CD4-positive, alpha-beta memory T cell (primary cell): ENCODE data around the gene FOXB1. TPM values are rescaled to one million over a fixed set of nuclear protein-coding genes. Genes with fewer than 3 reads are reported as not detected.

ENCODE experiments used
- CTCF ChIA-PET: fragments of 350-600 bp; sonication (Branson Sonifier 250); formaldehyde crosslinking; loops from one replicate; lab custom pipeline; 2021; ENCODE audit warnings: inconsistent platforms; ENCODE audit not compliant: partially characterized antibody; lab: Charles Lee
- POLR2A ChIA-PET: fragments of 350-600 bp; sonication (Branson Sonifier 250); formaldehyde crosslinking; loops from one replicate; lab custom pipeline; 2021; ENCODE audit not compliant: partially characterized antibody; lab: Charles Lee
- DNase-seq, 5 donors: peaks; one replicate each; pipeline versions ENCODE4 v3.0.0 to v3.0.0-alpha.2; 2020 to 2022; ENCODE audit warnings: mixed read lengths in 1 of 5
- H3K27ac ChIP-seq: one replicate; pipeline ENCODE4 v1.7.0; 2013; ENCODE audit warnings: low read depth, low read length
- H3K27me3 ChIP-seq: 2 replicates; pipeline ENCODE4 v1.7.0; 2013; ENCODE audit warnings: mild to moderate bottlenecking, low read length, moderate library complexity; ENCODE audit not compliant: insufficient read depth
- H3K36me3 ChIP-seq: 2 replicates; pipeline ENCODE4 v1.7.0; 2013; ENCODE audit warnings: mild to moderate bottlenecking, low read length, moderate library complexity; ENCODE audit not compliant: insufficient read depth
- H3K4me1 ChIP-seq: 2 replicates; pipeline ENCODE4 v1.7.0; 2013; ENCODE audit warnings: mild to moderate bottlenecking, low read length, moderate library complexity; ENCODE audit not compliant: insufficient read depth
- H3K4me3 ChIP-seq, 2 donors: one replicate each; pipeline ENCODE4 v1.7.0; 2013; ENCODE audit warnings: low read length in 2 of 2, mild to moderate bottlenecking in 1 of 2
- H3K9me3 ChIP-seq, 2 donors: one replicate each; pipeline ENCODE4 v1.7.0; 2013; ENCODE audit warnings: low read length in 2 of 2, control low read depth in 1 of 2; ENCODE audit not compliant: control insufficient read depth in 1 of 2
- H3K27ac Mint-ChIP-seq, 7 donors: one replicate each; pipeline ENCODE4 v1.8.0; 2020 to 2021; ENCODE audit warnings: mixed read lengths in 7 of 7, mild to moderate bottlenecking in 6 of 7, inconsistent platforms in 3 of 7, moderate library complexity in 3 of 7
- H3K27me3 Mint-ChIP-seq, 2 donors: one replicate each; pipeline ENCODE4 v1.8.0; 2020 to 2021; ENCODE audit warnings: mixed read lengths in 2 of 2
- H3K36me3 Mint-ChIP-seq, 2 donors: one replicate each; pipeline ENCODE4 v1.8.0; 2020 to 2021; ENCODE audit warnings: mixed read lengths in 2 of 2, inconsistent platforms in 1 of 2, mild to moderate bottlenecking in 1 of 2
- H3K4me1 Mint-ChIP-seq, 4 donors: one replicate each; pipeline ENCODE4 v1.8.0; 2020 to 2021; ENCODE audit warnings: mixed read lengths in 4 of 4, mild to moderate bottlenecking in 1 of 4
- H3K4me3 Mint-ChIP-seq, 8 donors: one replicate each; pipeline ENCODE4 v1.8.0; 2020 to 2021; ENCODE audit warnings: mixed read lengths in 8 of 8, mild to moderate bottlenecking in 7 of 8, moderate library complexity in 6 of 8, inconsistent platforms in 3 of 8
- H3K9me3 Mint-ChIP-seq, 8 donors: one replicate each; pipeline ENCODE4 v1.8.0; 2020 to 2021; ENCODE audit warnings: mixed read lengths in 8 of 8, mild to moderate bottlenecking in 5 of 8, inconsistent platforms in 3 of 8, moderate library complexity in 1 of 8
- intact Hi-C: fragments of 100-400 bp; cut with micrococcal nuclease; formaldehyde crosslinking; loops from one replicate; pipeline ENCODE4 v1.15.1; 2023
- polyA plus RNA-seq, 2 donors: library from polyadenylated mRNA; unstranded; fragments of 300-500 nt; fragmentation: Illumina TruSeq; gene quantifications; one replicate each; pipeline ENCODE4 v1.2.3, GENCODE V29; 2021
- total RNA-seq, 2 experiments: library from RNA; stranded (reverse); gene quantifications; one replicate each; pipeline ENCODE4 v1.2.3, GENCODE V29; 2021

Gene FOXB1
- total and polyA plus RNA-seq, 4 experiments from 2014 or later: 0.14 TPM; not detected in 2

DNA sequence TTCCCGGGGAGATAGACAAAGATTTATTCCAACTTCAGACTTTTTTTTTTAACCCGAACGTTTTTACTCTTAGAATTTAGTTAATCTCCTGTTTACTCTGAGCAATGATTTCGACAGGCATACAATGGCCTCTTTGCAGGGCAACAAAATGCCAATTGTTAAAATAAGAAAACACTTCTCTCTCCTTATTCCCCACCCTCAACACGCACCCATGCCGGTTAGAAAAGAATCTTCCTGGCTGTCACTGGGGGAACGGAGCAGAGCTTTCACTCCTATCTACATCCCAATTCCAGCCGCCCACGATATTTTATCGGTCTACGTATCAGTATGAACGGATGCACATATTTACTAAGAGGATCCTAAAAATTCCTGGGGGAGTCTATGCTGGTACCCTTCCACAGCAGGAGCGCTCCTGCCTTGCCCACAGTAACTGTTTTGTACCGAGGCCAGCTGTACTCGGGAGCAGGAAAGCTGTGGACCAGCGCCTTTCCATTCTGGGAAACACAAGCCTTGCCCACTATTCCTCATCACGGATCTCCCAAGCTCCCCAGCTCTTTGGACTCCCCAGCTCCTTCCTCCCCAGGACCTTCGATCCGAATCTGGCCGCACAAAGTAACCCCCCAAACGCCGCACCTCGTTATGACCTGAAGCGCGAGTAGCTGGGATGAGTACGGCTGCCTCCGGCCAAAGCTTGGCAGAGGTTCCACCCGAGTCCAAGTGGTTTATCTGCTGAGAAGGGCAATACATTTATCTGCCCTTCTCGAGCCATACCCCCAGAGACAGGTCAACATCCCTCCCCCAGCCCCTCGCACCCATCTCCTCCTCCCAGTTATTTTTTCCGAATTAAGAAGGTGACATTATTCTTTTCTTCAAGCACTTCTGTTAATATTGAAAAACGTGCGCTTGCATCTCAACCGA lies 2.2 kb upstream of the FOXB1 start:
- no peaks in the 10 kb centered on the region for H3K9me3 ChIP-seq
- H3K27me3 Mint-ChIP-seq: peaks cover 74 to 84% of the 10 kb centered on the region in 2 donors
- H3K27me3 ChIP-seq: peaks cover 91% of the 10 kb centered on the region
- H3K9me3 Mint-ChIP-seq: peaks cover 2 to 50% (median 27%) of the 10 kb centered on the region in 8 donors
- POLR2A ChIA-PET: interaction anchor here (1.1 kb wide), 1 partner anchor 8 kb away, joined by 3 read pairs; no protein-coding TSS in a partner anchor
- CTCF ChIA-PET: interaction anchor here (1.0 kb wide), 1 partner anchor 178 kb away, joined by 3 read pairs; no protein-coding TSS in a partner anchor
- peak overlapping the region in 6 of 8 donors; percentile 32 to 76 (median 60) for H3K4me3 Mint-ChIP-seq
- H3K36me3 Mint-ChIP-seq: peaks cover 0 to 24% of the 10 kb centered on the region in 2 donors
- H3K27ac ChIP-seq: no peak overlapping the region
- H3K27ac Mint-ChIP-seq: peak overlapping the region in 5 of 7 donors; percentile 47 to 96 (median 81)
- DNase-seq: no peak
- no peaks in the 10 kb centered on the region for H3K36me3 ChIP-seq
- peaks cover 32 to 81% (median 42%) of the 10 kb centered on the region in 4 donors for H3K4me1 Mint-ChIP-seq
- peaks cover 58% of the 10 kb centered on the region for H3K4me1 ChIP-seq
- intact Hi-C loops: no loop called here
- no peak overlapping the region for H3K4me3 ChIP-seq

DNA sequence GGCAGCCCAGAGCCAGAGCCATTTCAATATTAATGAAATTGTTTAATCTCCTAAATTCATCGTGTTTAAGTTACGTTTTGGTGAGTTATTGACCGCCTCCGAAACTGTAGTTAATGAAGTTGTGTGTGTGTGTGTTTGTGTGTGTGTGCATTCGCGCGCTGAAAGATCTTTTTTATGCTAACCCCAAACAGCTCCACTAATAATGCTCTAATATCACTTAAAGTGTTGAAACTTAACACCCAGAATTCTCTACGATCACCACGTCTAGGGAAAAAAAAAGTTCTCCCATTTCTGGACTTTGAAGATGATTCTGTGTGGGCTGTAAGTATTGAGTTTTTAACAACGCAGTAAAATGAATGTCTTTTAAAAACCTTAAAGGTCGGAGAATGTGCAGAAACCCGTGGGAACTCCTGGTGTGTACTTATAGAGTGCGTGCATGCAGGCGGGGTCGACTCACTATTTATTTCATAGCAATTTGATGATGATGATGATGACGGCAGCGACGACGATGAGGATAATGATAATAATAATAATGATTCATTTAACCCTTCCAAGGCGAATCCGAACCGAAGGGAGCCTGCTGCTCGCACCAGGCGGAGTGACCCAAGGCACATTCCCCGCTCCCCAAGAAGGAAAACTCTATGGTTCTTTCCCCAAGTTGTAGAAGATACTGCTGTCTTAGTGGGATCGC lies 1.4 kb upstream of the FOXB1 start:
- POLR2A ChIA-PET: interaction anchor here (1.1 to 2.8 kb wide), 2 partner anchors 8 to 9 kb away, joined by 3 to 20 read pairs; no protein-coding TSS in a partner anchor
- Mint-ChIP-seq H3K4me1 (peaks cover 27 to 73% (median 36%) of the 10 kb centered on the region in 4 donors), H3K27me3 (peaks cover 71 to 77% of the 10 kb centered on the region in 2 donors), H3K36me3 (peaks cover 0 to 24% of the 10 kb centered on the region in 2 donors), H3K4me3 (peak overlapping the region; percentile 32 to 76 (median 46)), H3K27ac (peak overlapping the region in 5 of 7 donors; percentile 45 to 96 (median 81)), H3K9me3 (peaks cover 2 to 50% (median 27%) of the 10 kb centered on the region in 8 donors)
- CTCF ChIA-PET: interaction anchor here (1.0 to 2.1 kb wide), 2 partner anchors 85 to 177 kb away, joined by 3 to 9 read pairs; no protein-coding TSS in a partner anchor
- H3K9me3 ChIP-seq: no peaks in the 10 kb centered on the region
- H3K27ac ChIP-seq: no peak overlapping the region
- no peaks in the 10 kb centered on the region for H3K36me3 ChIP-seq
- no peak overlapping the region for H3K4me3 ChIP-seq
- intact Hi-C loops: no loop called here
- H3K4me1 ChIP-seq: peaks cover 55% of the 10 kb centered on the region
- H3K27me3 ChIP-seq: peaks cover 89% of the 10 kb centered on the region
- no peak for DNase-seq

DNA sequence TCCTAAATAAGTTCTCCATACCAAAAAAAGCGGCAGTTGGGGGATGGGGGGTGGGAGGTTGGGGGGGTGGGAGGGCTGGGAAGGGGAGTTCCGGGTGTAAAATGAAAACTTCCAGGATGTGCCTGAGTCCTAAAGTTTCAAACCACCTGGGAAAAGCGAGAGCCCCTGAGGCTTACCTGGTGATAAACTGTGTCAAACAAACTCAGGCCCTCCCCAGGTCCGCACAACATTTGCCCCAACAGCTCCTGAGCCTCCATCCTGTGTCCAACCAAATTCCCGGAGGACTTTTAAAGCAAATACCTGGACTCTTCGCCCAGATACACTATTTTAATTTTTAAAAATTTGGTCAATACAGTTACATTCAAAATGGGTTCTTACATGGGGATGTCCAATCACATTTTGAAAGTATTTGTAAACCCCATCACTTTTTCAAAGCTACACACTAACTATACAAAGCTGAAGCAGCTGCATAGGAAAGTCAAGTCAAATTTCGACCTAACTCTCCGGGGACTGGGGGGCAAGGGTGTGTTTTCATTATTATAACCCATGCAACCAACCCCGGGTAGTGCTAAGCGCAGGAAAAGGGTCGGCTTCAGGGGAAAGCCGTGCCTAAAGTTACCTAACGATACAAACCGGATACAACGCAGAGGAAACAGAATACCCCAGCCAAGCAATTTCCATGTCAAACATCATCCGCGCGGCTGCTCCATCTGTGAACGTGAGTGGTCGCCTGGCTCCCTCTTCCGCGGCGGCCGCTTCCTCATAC lies 685 bp upstream of the FOXB1 start:
- H3K27ac Mint-ChIP-seq: peak overlapping the region in 4 of 7 donors; percentile 68 to 96 (median 78)
- Histone ChIP-seq H3K27ac (no peak overlapping the region), H3K9me3 (no peaks in the 10 kb centered on the region), H3K27me3 (peaks cover 89% of the 10 kb centered on the region), H3K36me3 (no peaks in the 10 kb centered on the region), H3K4me1 (peaks cover 55% of the 10 kb centered on the region), H3K4me3 (no peak overlapping the region)
- peak in 2 of 5 donors; percentile 27 to 35 for DNase-seq
- intact Hi-C loops: no loop called here
- peaks cover 0 to 24% of the 10 kb centered on the region in 2 donors for H3K36me3 Mint-ChIP-seq
- peaks cover 69 to 78% of the 10 kb centered on the region in 2 donors for H3K27me3 Mint-ChIP-seq
- peaks cover 2 to 50% (median 26%) of the 10 kb centered on the region in 8 donors for H3K9me3 Mint-ChIP-seq
- peak overlapping the region; percentile 6 to 82 (median 56) for H3K4me3 Mint-ChIP-seq
- peaks cover 27 to 69% (median 36%) of the 10 kb centered on the region in 4 donors for H3K4me1 Mint-ChIP-seq
- POLR2A ChIA-PET: interaction anchor here (1.0 to 2.8 kb wide), 6 partner anchors 9 to 252 kb away, joined by 3 to 20 read pairs (median 6); no protein-coding TSS in a partner anchor
- CTCF ChIA-PET: interaction anchor here (0.9 to 2.1 kb wide), 2 partner anchors 10 to 86 kb away, joined by 3 to 9 read pairs; no protein-coding TSS in a partner anchor

DNA sequence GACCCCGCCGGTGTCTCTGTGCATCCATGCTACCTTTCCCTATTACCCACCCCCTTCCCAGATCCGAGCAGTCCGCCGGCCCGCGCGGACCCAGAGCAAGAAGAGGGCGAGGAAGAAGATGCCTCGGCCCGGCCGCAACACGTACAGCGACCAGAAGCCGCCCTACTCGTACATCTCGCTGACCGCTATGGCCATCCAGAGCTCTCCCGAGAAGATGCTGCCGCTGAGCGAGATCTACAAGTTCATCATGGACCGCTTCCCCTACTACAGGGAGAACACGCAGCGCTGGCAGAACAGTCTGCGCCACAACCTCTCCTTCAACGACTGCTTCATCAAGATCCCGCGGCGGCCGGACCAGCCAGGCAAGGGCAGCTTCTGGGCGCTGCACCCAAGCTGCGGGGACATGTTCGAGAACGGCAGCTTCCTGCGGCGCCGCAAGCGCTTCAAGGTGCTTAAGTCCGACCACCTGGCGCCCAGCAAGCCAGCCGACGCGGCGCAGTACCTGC lies 788 bp downstream of the FOXB1 start:
- Mint-ChIP-seq H3K4me1 (peaks cover 27 to 64% (median 33%) of the 10 kb centered on the region in 4 donors), H3K9me3 (peaks cover 2 to 44% (median 24%) of the 10 kb centered on the region in 8 donors), H3K27ac (peak overlapping the region in 5 of 7 donors; percentile 32 to 96 (median 81)), H3K27me3 (peaks cover 72 to 77% of the 10 kb centered on the region in 2 donors), H3K4me3 (peak overlapping the region; percentile 86 to 95 (median 88)), H3K36me3 (peaks cover 0 to 24% of the 10 kb centered on the region in 2 donors)
- ChIA-PET POLR2A (interaction anchor here (1.4 to 2.8 kb wide), 6 partner anchors 10 to 202 kb away, joined by 4 to 20 read pairs (median 6); no protein-coding TSS in a partner anchor), CTCF (interaction anchor here (2.1 kb wide), 1 partner anchor 87 kb away, joined by 9 read pairs; no protein-coding TSS in a partner anchor)
- intact Hi-C loops: loop anchor here (5.0 kb wide), 3 partner anchors 122 to 318 kb away; partner anchors contain the start of gene BNIP2
- H3K4me3 ChIP-seq: peak overlapping the region in 1 of 2 donors; percentile 66
- peaks cover 85% of the 10 kb centered on the region for H3K27me3 ChIP-seq
- peaks cover 46% of the 10 kb centered on the region for H3K4me1 ChIP-seq
- peak in 2 of 5 donors; percentile 35 to 52 for DNase-seq
- H3K27ac ChIP-seq: no peak overlapping the region
- no peaks in the 10 kb centered on the region for H3K9me3 ChIP-seq
- no peaks in the 10 kb centered on the region for H3K36me3 ChIP-seq

DNA sequence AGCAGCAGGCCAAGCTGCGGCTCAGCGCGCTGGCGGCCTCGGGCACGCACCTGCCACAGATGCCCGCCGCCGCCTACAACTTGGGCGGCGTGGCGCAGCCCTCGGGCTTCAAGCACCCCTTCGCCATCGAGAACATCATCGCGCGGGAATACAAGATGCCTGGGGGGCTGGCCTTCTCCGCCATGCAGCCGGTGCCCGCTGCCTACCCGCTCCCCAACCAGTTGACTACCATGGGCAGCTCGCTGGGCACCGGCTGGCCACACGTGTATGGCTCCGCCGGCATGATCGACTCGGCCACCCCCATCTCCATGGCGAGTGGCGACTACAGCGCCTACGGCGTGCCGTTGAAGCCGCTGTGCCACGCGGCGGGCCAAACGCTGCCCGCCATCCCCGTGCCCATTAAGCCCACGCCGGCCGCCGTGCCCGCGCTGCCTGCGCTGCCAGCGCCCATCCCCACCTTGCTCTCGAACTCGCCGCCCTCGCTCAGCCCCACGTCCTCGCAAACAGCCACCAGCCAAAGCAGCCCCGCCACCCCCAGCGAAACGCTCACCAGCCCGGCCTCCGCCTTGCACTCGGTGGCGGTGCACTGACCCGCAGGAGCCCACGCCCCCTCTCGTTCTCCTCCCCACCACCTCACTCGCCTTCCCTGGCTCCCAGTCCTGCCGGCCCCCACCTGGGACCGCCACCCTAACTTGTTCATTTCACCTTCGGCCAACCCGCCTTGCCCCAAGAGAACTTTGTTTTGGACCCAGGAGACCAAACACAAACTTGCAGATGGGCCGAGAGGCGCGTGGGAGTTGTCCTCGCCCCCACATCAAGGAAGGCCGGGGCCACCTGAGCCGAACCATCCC lies 1.5 kb downstream of the FOXB1 start:
- H3K27ac Mint-ChIP-seq: peak overlapping the region; percentile 43 to 96 (median 82)
- CTCF ChIA-PET: no interaction called here
- peak overlapping the region in 1 of 2 donors; percentile 66 for H3K4me3 ChIP-seq

More for the DNA sequence above, 1.5 kb downstream of the FOXB1 start:
- H3K27me3 ChIP-seq: peaks cover 85% of the 10 kb centered on the region
- peaks cover 0 to 18% of the 10 kb centered on the region in 2 donors for H3K36me3 Mint-ChIP-seq
- no peak overlapping the region for H3K27ac ChIP-seq
- no peaks in the 10 kb centered on the region for H3K36me3 ChIP-seq
- peaks cover 2 to 42% (median 22%) of the 10 kb centered on the region in 8 donors for H3K9me3 Mint-ChIP-seq
- no peak for DNase-seq
- intact Hi-C loops: loop anchor here (1.0 to 5.0 kb wide), 4 partner anchors 8 to 318 kb away; partner anchors contain the start of gene BNIP2
- peaks cover 71 to 77% of the 10 kb centered on the region in 2 donors for H3K27me3 Mint-ChIP-seq
- no peaks in the 10 kb centered on the region for H3K9me3 ChIP-seq
- H3K4me1 Mint-ChIP-seq: peaks cover 24 to 57% (median 28%) of the 10 kb centered on the region in 4 donors
- POLR2A ChIA-PET: interaction anchor here (1.6 to 2.8 kb wide), 5 partner anchors 11 to 202 kb away, joined by 5 to 20 read pairs (median 7); no protein-coding TSS in a partner anchor
- peaks cover 40% of the 10 kb centered on the region for H3K4me1 ChIP-seq
- H3K4me3 Mint-ChIP-seq: peak overlapping the region; percentile 86 to 95 (median 89)
